ENCODE results near the gene NUP188.
A peak's percentile ranks its signal among the peaks of the same experiment; 100 is the strongest.
"Not testable (repeated sequence)": the region's sequence is repeated elsewhere in the genome, so short reads cannot be mapped to it uniquely, and the experiment has no call there.

NUP188 gene

DNA sequence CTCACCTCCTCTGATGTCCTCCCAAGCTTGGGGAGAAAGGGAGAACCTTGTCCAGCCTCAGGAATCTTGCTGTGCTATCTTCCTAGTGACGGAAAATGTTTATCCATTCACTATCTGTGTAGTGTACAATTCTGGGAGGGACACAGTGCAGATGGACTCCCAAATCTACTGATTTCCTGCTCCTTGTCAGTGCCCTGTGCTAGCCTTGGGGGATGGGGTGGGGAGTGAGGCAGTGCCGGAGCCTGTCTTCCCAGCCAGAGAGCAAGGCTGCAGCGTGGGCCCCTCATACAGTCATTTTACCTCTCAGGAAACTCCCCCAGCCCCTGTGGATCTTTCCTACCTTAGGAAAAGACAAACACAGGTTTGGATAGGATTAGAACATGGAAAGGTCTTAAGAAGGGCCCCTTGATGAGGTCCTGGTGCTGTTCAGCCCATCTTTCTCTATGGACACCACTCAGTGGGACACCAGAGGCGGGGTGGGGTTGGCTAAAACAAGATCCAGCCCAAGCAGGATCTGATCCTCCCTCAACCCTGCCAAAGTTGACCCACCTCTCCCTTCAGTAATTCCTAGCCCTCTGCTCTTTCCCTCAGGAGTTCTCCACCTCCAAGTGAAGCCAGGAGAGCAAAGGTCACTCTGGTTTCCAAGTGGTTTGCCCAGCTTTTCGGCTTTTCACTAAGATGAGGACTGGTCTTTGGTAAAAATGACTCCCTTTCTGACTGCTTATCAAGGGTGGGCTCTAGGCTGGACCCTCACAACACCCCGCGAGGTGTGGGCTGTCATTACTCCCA is 3.5 kb upstream of the NUP188 start:
- no peak for DNase-seq

DNA sequence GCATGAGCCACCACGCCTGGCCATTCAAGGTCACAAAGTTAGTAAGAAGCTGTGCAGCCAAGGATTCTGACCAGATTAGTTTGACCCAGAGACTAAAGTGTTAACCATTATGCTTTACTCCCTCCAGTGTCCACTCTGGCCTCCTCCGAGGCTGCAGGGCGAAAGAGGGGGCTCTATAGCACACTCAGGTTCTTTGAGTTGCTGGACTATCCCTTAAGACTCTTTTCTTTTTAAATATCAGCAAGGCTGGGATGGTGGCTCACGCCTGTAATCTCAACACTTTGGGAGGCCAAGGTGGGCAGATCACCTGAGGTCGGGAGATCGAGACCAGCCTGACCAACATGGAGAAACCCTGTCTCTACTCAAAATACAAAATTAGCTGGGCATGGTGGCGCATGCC is 2.5 kb upstream of the NUP188 start:
- DNase-seq = not testable (repeated sequence)

DNA sequence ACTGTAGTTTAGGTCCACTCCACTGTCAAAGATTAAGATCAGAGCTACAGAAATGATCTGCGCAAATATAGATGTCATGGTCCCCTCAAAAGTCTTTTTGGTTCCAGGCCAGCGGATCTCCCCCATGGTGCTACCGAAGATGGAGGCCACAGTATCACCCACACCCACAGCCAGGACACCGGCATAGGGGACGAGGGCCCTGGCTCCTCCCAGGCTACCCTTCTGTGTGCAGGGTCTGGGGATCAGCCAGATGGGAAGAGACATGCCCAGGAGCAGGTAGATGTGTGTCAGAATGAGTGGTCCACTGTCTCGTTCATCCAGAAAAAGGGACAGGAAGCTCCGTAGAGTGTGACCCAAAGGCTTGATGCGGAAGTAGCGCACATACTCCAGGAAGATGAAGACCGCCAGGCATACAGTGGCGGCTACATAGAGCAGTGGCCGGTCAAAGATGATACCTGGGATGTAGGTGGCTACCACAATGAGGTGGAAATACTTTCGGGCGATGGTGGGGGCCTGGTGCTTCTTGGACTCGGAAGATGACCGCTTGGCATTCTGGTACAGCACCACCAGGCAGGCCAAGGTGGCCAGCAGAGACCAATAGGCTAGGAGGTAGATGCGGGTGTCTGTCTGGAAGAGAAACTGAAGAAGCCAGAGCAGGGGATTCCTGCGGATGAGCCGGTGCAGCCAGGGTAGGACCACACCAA is 1.5 kb upstream of the NUP188 start:
- DNase-seq = no peak

DNA sequence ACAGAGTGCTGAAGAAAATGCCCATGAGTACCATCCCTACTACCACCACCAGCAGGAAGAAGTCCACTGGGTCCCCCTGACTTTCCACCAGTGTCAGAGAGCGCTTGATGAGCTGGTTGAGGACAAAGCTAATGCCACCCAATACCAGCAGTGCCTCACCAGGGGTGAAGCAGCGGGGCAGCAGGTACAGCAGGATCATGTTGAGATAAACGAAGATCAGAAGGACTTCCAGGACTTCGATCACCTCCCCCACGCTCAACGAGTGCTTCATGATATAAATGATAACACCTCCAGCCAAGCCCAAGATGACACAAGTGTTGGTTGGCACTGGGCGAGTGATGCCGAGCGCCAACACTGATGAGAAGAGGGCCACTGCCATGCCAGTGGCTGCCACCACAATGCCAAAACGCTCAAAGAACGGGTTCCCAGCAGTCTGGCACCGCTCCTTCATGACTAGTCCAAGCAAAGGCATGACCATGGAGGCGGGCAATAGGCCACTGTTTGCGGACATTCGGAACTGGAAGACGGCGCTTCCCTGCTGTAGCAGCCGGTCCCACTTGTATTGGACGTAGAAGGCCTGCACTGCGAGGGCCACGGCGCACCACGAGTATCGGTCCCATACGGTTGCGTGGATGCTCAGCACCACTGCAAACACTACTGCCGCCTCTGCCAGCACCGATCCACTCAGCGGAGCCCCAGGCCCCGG is 775 bp upstream of the NUP188 start:
- DNase-seq = no peak

DNA sequence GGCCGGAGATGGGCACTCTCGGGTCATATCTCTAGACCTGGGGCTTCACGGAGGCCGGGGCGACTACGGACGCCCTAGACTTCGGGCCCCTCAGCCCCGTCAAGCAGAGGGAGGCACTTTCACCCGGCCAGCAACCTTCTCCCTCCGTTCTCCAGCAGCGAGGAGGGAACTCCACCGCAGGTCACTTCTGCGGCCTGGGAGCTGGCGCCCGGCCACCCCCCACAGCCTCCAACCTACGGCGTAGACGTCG is 297 bp upstream of the NUP188 start:
- DNase-seq = no peak

DNA sequence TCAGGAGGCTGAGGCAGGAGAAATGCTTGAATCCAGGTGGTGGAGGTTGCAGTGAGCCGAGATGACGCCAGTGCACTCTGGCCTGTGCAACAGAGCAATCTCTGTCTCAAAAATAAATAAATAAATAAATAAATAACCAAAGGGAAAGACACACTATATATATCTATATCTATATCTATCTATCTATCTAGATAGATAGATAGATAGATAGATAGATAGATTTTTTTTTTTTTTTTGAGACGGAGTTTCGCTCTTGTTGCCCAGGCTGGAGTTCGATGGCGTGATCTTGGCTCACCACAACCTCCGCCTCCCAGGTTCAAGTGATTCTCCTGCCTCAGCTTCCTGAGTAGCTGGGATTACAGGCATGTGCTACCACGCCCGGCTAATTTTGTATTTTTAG is 13.9 kb downstream of the NUP188 start:
- DNase-seq = not testable (repeated sequence)

DNA sequence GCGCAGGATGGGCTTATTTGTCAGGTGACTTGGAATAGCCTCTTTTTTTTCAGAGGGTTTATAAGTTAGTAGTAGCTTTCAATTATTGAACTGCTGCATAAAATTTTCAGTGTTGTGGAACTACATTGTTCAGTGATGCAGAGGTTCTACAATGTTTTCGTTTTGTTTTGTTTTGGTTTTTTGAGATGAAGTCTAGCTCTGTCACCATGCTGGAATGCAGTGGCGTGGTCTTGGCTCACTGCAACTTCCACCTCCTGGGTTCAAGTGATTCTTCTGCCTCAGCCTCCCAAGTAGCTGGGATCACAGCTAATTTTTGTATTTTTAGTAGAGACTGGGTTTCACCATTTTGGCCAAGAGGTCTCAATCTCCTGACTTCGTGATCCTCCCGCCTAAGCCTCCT is 22.0 kb downstream of the NUP188 start:
- no peak for DNase-seq

DNA sequence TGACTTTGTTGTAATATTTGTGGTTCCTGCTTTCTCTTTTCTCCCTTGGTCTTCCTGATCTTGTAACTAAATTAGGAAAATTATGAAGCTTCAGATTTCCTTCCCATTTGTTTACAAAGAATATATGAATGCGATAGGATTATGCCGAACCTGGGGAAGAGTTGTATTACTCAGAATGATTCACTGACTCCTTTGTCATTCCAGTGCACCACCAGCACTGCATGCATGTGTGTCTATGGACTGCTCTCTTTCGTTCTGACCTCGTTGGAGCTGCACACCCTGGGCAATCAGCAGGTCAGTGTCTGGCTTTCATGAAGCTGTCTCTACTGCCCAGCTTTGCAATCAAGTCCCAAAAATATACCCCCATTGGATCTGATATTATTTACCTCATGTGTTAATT is 25.5 kb downstream of the NUP188 start:
- DNase-seq = no peak

DNA sequence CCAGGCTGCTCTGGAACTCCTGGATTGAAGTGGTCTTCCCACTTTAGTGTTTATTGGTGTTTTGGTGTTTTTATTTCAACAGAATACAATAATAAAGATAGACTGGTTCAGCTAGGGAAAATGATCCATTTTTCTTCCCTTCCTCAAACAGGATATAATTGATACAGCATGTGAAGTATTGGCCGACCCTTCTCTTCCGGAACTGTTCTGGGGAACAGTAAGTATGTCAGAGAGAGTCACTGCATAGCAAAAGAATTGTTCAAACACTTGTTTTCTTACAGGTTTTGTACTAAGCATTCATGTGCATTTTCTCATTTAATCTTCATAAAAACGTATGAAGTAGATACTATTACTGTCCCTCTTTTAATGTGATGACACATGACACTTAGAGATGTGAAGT is 31.6 kb downstream of the NUP188 start:
- no peak for DNase-seq

DNA sequence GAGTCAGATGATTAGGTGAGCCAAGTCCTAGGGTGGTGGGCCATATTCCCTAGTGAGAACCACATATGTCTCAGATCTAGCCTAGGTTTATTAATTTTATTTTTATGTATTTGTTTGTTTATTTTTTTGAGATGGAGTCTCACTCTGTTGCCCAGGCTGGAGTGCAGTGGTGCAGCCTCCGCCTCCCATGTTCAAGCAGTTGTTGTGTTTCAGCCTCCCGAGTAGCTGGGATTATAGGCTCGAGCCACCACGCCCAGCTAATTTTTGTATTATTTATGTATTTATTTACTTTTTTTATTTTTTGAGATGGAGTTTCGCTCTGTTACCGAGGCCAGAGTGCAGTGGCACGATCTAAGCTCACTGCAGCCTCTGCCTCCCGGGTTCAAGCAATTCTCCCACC is 36.0 kb downstream of the NUP188 start:
- no peak for DNase-seq

DNA sequence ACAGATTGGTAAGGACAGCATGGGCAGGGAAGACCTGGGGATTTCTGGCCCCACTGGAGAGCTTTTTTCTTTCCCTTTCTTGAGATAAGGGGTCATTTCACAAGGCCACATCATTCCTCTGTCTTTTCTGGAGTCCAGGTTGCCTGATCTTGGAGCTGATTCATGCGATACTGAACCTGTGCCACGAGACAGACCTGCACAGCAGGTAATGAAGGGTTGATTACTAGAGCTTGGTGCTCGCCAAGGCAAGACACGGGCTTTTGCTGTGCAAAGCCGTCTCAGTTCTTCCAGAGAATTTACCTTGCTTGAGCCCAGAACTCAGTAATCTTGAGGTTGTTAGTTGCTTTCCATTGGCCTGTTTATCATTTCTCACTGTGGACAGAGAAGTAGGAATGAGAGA is 39.2 kb downstream of the NUP188 start:
- DNase-seq = no peak

DNA sequence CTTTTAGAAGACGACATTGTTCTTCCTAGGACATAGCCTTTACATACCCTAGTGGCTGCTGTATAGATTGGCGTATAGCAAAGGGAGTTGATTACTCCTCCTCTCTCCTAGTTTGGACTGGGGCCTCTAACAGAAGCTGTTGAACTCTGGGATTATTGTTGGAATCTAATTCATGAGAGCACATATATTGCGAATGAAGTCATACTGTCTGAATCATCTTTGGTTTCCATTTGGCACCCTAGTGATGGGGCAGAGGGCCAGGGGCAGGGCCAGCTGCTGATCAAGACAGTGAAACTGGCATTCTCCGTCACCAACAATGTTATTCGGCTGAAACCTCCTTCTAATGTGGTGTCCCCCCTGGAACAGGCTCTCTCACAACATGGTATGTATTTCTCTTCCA is 40.3 kb downstream of the NUP188 start:
- no peak for DNase-seq

DNA sequence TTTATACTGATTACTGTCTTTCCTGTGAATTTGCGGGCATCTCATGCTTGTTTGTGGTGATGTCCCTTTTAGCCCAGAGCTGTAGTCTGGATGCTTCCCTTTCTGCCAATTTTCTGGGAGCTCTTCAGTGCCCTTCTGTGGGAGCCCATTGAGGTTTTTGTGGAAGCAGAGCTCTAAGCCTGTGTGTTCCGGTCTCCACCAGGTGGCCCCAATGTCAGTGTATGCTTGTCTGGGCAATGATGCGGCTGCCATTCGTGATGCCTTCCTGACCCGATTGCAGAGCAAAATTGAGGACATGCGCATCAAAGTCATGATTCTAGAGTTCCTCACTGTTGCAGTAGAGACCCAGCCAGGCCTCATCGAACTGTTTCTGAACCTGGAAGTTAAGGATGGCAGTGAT is 45.5 kb downstream of the NUP188 start:
- no peak for DNase-seq

DNA sequence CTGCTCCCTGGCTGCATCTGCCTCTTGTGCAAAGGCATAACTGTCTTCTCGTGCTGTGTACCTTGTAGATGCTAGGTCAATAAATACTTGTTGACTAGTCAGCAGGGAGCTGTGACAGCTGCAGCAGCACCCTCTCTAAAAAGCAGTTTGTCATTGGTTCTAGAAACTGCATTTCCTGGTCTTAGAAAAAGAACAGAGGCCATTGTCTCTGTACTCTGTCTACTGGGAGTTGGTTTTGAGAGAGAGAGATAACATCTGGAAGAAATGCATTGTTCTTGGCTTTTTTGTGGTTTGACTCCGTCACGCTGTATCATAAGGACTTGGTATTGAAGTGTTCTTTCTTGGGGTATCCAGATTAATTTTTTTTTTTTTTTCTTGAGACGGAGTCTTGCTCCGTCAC is 48.3 kb downstream of the NUP188 start:
- DNase-seq = no peak

DNA sequence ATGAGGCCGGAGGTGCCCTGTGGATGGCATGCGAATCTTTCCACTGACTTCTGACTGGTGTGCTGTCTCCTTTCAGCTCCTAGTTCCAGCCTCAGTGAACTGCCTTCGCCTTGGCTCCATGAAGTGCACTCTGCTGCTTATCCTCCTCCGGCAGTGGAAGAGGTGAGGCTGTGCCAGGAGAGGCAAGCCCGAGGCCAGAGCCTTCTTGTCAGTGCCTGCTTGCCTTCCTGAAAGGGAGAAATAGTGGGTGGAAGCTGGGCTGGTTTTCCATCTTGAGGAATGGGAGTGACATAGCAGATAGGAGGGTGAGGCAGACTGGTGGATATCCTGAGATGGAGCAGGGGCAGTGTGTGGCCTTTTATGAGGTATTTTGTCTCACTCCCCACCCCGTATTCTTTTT is 51.0 kb downstream of the NUP188 start:
- DNase-seq = no peak

DNA sequence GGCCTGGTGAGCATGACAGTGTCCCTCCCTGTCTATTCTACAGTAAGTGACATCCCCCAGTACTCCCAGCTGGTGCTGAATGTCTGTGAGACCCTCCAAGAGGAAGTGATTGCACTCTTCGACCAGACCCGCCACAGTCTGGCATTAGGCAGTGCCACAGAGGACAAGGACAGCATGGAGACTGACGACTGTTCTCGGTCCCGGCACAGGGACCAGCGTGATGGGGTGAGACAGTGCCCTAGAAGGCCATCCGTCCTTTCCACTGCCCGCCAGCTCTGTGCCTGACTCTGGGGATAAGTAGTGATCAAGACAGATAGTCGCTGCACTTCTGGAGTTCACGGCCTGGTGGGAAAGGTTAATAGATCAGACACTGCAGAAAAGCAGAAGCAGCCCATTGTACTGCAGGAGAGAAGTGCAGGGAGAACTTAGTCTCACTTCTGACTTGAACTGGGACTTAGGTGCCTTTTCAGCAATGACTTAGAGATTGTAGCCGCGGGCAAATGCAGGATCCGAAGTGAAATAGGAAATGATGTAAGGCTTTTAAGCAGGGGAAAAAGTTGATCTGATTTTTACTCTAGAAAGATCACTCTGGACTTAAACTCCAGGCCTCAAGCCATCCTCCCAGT is 52.2 kb downstream of the NUP188 start:
- DNase-seq = no peak

DNA sequence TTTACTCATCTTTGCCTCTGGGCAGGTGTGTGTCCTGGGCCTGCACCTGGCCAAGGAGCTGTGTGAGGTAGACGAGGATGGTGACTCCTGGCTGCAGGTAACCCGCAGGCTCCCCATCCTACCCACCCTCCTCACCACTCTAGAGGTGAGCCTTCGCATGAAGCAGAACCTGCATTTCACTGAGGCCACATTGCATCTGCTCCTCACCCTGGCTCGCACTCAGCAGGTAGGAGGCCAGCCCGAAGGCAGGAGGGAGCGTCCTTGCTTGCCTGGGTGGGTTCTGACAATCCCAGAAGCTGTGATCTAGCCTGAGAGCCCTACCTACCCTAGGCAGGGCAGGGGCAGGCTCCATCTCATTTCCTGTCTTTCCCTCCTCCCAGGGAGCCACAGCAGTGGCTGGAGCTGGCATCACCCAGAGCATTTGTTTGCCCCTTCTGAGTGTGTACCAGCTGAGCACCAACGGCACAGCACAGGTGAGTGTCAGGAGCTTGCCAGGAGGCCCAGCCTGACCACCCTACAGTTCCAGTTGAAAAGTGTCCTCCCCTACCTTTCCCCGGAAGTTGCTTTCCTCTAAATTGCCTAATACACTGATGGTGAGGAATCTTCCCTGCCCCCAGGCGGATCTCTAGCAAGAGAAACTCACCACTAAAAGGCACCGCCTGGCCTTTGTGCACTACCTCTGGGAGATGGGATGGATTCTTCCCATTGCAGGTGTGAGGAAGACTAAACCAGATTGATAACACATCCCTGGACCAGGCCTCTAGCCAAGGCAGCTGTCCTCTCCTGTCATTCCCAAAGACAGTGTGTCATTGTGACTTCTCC is 54.2 kb downstream of the NUP188 start:
- DNase-seq = no peak

DNA sequence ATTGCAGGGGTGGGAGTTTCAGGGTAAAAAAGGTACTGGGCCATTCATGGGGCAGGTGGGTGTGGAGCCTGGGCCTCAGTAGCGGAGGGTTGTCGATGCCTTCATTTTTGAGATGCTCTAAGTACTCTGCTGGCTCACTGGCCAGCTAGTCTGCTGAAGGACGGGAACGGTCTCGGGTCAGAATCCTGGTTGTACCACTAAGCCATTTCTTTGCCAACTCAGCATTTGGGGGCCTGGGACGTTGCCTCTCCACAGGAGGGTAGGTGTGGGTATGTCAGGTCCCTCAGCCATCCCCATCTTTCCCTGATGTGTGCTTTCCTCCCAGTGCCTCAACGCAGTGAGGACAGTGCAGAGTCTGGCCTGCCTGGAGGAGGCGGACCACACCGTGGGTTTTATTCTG is 55.5 kb downstream of the NUP188 start:
- no peak for DNase-seq

DNA sequence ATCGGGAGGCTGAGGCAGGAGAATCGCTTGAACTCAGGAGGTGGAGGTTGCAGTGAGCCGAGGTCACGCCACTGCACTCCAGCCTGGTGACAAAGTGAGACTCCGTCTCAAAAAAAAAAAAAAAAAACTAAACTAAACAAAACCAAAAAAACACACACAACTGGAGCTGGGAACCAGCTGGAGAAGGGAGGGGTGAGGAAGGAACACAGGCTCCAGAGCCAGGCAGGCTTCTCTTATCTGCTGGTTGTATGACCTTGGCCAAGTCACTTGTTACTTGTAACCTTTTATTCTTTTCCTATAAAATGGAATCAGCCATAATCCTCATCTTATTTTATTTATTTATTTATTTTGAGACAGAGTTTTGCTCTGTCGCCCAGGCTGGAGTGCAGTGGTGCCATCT is 56.7 kb downstream of the NUP188 start:
- not testable (repeated sequence) for DNase-seq

DNA sequence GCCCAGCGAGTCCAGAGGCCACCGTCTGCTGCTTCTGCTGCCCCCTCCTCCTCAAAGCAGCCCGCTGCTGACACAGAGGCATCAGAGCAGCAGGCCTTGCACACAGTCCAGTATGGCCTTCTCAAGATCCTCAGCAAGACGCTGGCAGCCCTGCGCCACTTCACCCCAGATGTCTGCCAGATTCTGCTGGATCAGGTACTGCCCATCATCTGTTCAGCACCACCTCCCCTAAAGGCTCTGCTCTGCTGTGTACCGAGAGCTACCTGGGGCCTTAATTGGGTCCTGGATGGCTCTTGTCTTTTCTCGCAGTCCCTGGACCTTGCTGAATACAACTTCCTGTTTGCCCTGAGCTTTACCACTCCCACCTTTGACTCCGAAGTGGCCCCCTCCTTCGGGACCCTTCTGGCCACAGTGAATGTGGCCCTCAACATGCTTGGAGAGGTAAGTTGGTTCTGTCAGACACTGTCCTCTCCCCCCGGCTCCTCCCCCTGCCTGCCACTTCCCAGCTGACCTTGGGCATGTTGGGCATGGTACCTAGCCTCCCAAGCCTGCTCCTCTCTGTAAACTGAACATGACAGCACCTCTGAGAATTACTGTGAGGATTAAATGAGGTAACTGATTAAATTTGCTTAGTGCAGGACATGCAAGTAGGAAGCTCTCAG is 58.0 kb downstream of the NUP188 start:
- no peak for DNase-seq

DNA sequence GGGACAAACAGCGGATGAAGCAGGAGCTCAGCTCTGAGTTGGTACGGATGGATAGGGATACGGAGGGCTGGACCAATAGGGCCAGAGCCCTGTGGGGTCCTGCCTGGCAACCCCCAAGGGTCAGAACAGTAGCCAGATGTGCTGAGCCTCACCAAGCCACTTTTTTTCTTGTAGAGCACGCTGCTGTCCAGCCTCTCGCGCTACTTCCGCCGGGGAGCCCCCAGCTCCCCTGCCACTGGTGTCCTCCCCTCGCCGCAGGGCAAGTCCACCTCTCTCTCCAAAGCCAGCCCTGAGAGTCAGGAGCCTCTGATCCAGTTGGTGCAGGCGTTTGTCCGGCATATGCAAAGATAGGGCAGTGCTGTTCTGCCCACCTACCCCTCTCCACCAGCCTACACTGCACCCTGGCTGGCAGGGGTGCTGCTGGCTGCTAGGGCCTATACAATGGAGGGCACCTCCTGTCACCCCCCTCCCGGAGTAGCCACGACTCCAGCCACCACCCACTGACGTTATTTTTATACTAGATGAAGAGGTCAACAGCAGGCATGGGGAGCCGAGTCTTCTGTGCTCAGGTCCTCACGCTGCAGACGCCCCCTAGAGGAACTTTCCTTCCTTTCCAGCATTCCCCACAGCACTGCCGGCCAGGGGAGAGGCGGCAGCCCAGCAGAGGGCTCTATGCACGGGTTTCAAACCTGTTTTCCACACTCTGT is 59.0 kb downstream of the NUP188 start:
- DNase-seq = peak; percentile 39
